HG03378 (cell line): ENCODE results near the gene MYDGF.

Source experiments
- ATAC-seq: cut with Tn5 transposase; IDR thresholded peaks from one replicate; pipeline ENCODE4 v1.9.1; 2021; ENCODE audit warnings: mild to moderate bottlenecking, moderate library complexity; ENCODE audit not compliant: unreplicated experiment

MYDGF gene

GRCh38 chr19:4613254-4613751, 56.8 kb downstream of the MYDGF start:
- ATAC-seq, result no peak

- ATAC-seq, result no peak
Observed at GRCh38 chr19:4609878-4610511, 60.1 kb downstream of the MYDGF start.
